ACC112 (cell line): ENCODE results near the gene SCN2A.
"Not testable (repeated sequence)": the region's sequence is repeated elsewhere in the genome, so short reads cannot be mapped to it uniquely, and the experiment has no call there.

Source experiments
- H2AFZ ChIP-seq: fragments of 200-600 bp; sonication (generic); one replicate; pipeline ENCODE4 v1.6.0; 2017; ENCODE audit warnings: antibody characterized with exemption, low read length; ENCODE audit not compliant: unreplicated experiment
- H3K27ac ChIP-seq: fragments of 200-600 bp; sonication (generic); 2 replicates; pipeline ENCODE4 v1.5.1; 2014; ENCODE audit warnings: low read depth, mild to moderate bottlenecking, antibody characterized with exemption, low read length, moderate library complexity
- H3K27me3 ChIP-seq: fragments of 200-600 bp; sonication (generic); 2 replicates; pipeline ENCODE4 v1.6.1; 2014; ENCODE audit warnings: mild to moderate bottlenecking, antibody characterized with exemption, low read length, moderate library complexity, mixed read lengths; ENCODE audit not compliant: insufficient read depth
- H3K36me3 ChIP-seq: fragments of 200-600 bp; sonication (generic); 2 replicates; pipeline ENCODE4 v1.6.1; 2016; ENCODE audit warnings: mild to moderate bottlenecking, antibody characterized with exemption, low read length, moderate library complexity, mixed read lengths; ENCODE audit not compliant: insufficient read depth
- H3K4me1 ChIP-seq: fragments of 200-600 bp; sonication (generic); one replicate; pipeline ENCODE4 v1.6.1; 2016; ENCODE audit warnings: low read length, mixed read lengths; ENCODE audit not compliant: insufficient read depth, unreplicated experiment, control insufficient read depth
- H3K4me3 ChIP-seq: fragments of 200-600 bp; sonication (generic); 2 replicates; pipeline ENCODE4 v1.5.1; 2014; ENCODE audit warnings: mild to moderate bottlenecking, low read depth, low read length
- H3K79me2 ChIP-seq: fragments of 200-600 bp; sonication (generic); one replicate; pipeline ENCODE4 v1.6.0; 2016; ENCODE audit warnings: low read length; ENCODE audit not compliant: control insufficient read depth, unreplicated experiment, insufficient read depth

Gene SCN2A

GRCh38 chr2:165312999-165313398, 73.8 kb downstream of the SCN2A start:
- Histone ChIP-seq H3K4me1 (no peaks in the 10 kb centered on the region), H3K27ac (no peak overlapping the region), H2AFZ (no peak overlapping the region), H3K4me3 (no peak overlapping the region), H3K36me3 (no peaks in the 10 kb centered on the region), H3K79me2 (no peaks in the 10 kb centered on the region), H3K27me3 (no peaks in the 10 kb centered on the region)

- H3K36me3 ChIP-seq: no peaks in the 10 kb centered on the region
- no peak overlapping the region for H2AFZ ChIP-seq
- H3K27ac ChIP-seq: no peak overlapping the region
- H3K27me3 ChIP-seq: no peaks in the 10 kb centered on the region
- no peak overlapping the region for H3K4me3 ChIP-seq
- H3K4me1 ChIP-seq: no peaks in the 10 kb centered on the region
- H3K79me2 ChIP-seq: no peaks in the 10 kb centered on the region
Observed at GRCh38 chr2:165313509-165313908, 74.3 kb downstream of the SCN2A start.

GRCh38 chr2:165328272-165328671, 89.1 kb downstream of the SCN2A start:
- Histone ChIP-seq H3K36me3 (no peaks in the 10 kb centered on the region), H2AFZ (no peak overlapping the region), H3K79me2 (no peaks in the 10 kb centered on the region), H3K4me1 (no peaks in the 10 kb centered on the region), H3K4me3 (no peak overlapping the region), H3K27me3 (no peaks in the 10 kb centered on the region), H3K27ac (no peak overlapping the region)

GRCh38 chr2:165344276-165344675, 105.1 kb downstream of the SCN2A start:
- not testable (repeated sequence) for H2AFZ ChIP-seq, H3K36me3 ChIP-seq, H3K79me2 ChIP-seq, H3K4me3 ChIP-seq, H3K4me1 ChIP-seq, H3K27ac ChIP-seq, H3K27me3 ChIP-seq

GRCh38 chr2:165348441-165348840, 109.2 kb downstream of the SCN2A start:
- H3K79me2 ChIP-seq: no peaks in the 10 kb centered on the region
- H3K27ac ChIP-seq: no peak overlapping the region
- H3K4me3 ChIP-seq: no peak overlapping the region
- no peaks in the 10 kb centered on the region for H3K36me3 ChIP-seq
- no peaks in the 10 kb centered on the region for H3K27me3 ChIP-seq
- no peaks in the 10 kb centered on the region for H3K4me1 ChIP-seq
- H2AFZ ChIP-seq: no peak overlapping the region

DNA sequence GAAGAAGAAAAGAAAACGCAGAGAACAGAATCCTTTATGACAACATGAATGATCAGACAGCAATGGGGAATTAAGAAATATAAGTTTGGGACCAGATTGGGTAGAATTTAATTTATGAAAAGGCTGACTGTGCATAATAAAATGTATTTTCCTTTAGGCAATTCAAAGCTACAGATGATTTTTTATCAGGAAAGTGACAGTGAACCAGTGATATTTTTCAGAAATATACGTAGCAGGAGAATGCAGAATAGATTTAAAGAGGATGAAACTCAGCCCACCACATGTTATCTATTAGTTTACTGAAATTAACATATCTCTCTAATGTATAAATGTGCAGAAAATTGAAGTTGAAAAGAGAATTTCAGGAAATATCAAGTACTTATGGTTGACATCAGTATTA, 110.0 kb downstream of the SCN2A start:
- no peak overlapping the region for H2AFZ ChIP-seq
- no peak overlapping the region for H3K4me3 ChIP-seq
- no peaks in the 10 kb centered on the region for H3K4me1 ChIP-seq
- H3K27me3 ChIP-seq: no peaks in the 10 kb centered on the region
- no peak overlapping the region for H3K27ac ChIP-seq
- no peaks in the 10 kb centered on the region for H3K79me2 ChIP-seq
- H3K36me3 ChIP-seq: no peaks in the 10 kb centered on the region

- Histone ChIP-seq H3K36me3 (no peaks in the 10 kb centered on the region), H3K4me1 (no peaks in the 10 kb centered on the region), H3K27ac (no peak overlapping the region), H3K27me3 (no peaks in the 10 kb centered on the region), H2AFZ (no peak overlapping the region), H3K4me3 (no peak overlapping the region), H3K79me2 (no peaks in the 10 kb centered on the region)
Observed at GRCh38 chr2:165357758-165358157, 118.5 kb downstream of the SCN2A start.

DNA sequence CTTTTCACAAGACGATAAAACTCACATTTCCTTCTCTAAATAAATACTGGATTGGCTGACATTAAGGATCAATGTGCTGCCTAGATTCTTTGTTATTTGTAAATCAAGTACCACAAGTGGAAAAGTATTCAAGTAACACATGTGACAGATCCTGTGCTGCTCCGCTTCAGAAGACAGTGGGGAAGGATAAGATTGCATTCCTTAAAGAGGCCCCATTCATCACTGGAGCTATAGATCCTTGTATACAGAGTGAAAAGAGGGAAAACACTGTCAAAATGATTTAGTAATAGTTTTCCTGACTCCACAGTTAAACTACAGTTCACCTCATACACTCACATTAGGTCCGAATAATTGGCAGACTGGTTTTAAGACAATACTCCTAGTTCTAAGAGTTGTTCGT, 122.3 kb downstream of the SCN2A start:
- Histone ChIP-seq H3K79me2 (no peaks in the 10 kb centered on the region), H3K4me1 (no peaks in the 10 kb centered on the region), H2AFZ (no peak overlapping the region), H3K27ac (no peak overlapping the region), H3K4me3 (no peak overlapping the region), H3K36me3 (no peaks in the 10 kb centered on the region), H3K27me3 (no peaks in the 10 kb centered on the region)

DNA sequence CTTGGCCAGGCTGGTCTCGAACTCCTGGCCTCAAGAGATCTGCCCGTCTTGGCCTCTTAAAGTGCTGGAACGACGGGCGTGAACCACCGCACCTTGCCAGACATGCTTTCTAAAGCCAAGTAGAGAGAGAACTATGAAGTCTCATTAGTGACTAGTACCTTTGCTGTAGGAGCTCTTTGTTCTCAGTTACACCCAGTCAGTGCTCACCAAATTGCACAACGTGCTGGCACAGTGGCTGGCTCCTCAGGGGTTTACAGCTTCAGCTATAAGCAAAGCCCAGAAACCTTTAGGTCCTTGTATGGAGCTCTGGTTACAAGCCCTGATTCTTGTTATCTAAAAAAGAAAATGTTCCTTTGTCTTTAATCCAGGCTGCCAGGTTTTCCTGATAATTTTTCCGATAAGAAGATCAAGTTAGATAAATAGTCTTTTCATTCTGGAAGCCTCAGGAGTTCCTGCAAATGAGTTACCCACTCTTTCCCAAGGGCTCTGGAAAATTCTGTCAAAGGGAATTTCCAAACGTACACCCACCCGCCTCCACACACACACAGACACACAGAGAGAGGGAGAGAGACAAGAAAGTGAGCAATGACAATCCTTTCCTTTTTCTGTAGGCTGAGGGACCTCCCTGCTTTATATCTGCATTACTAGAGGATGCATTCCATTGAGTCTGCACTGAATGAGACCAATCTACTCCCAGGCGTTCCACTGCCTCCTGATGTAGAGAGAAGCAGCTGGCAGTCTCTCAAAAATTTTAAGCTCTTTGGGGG, 130.1 kb downstream of the SCN2A start:
- Histone ChIP-seq H2AFZ (no peak overlapping the region), H3K4me1 (no peaks in the 10 kb centered on the region), H3K79me2 (no peaks in the 10 kb centered on the region), H3K27ac (no peak overlapping the region), H3K36me3 (no peaks in the 10 kb centered on the region), H3K4me3 (no peak overlapping the region), H3K27me3 (no peaks in the 10 kb centered on the region)

GRCh38 chr2:165369898-165370296, 130.7 kb downstream of the SCN2A start:
- Histone ChIP-seq H3K4me1 (no peaks in the 10 kb centered on the region), H2AFZ (no peak overlapping the region), H3K36me3 (no peaks in the 10 kb centered on the region), H3K79me2 (no peaks in the 10 kb centered on the region), H3K27me3 (no peaks in the 10 kb centered on the region), H3K4me3 (no peak overlapping the region), H3K27ac (no peak overlapping the region)

GRCh38 chr2:165371356-165371755, 132.1 kb downstream of the SCN2A start:
- H2AFZ ChIP-seq: no peak overlapping the region
- no peaks in the 10 kb centered on the region for H3K4me1 ChIP-seq
- H3K27ac ChIP-seq: no peak overlapping the region
- no peaks in the 10 kb centered on the region for H3K27me3 ChIP-seq
- H3K79me2 ChIP-seq: no peaks in the 10 kb centered on the region
- no peak overlapping the region for H3K4me3 ChIP-seq
- H3K36me3 ChIP-seq: no peaks in the 10 kb centered on the region
